ENCODE results near the gene IL20. TPM values are rescaled to one million over a fixed set of nuclear protein-coding genes. Genes with fewer than 3 reads are reported as not detected.

The IL20 gene
- total RNA-seq, 1 donor from 2014 or later: not detected

DNA sequence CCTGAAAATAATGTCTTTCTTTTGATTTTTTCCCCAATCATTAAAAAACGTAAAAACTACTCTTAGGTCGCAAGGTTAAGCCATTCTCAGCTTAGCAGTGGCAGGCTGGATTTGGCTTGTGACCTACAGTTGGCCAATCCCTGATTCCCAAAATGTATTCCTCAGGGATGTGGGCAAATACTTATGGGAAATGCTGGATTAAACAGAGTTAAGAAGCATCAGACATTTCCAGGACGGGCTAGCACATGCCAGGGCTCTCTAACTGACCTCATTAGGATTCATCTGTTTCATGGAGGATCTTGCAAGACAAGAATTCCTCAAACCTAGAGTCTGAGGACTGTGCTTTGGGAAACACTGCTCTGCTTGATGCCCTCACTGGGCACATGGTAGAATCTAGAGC lies 30.8 kb downstream of the IL20 start:
- ATAC-seq (no peak), DNase-seq (ENCODE audit: low spot score) (no peak)
- intact Hi-C loops (cut with DNase I): no loop called here

DNA sequence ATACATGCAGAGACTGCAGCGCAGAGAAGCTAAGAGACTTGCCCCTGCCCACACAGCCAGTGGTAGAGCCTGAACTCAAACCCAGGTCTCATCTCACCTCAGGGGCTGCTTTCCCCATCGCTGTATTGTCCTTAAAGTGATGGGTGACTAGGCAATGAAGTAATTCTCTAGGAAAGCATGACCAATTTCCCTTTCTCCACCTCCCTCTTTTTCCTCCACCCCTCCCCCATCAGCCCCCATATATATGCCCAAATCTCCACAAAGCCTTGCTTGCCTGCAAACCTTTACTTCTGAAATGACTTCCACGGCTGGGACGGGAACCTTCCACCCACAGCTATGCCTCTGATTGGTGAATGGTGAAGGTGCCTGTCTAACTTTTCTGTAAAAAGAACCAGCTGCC lies 31.8 kb downstream of the IL20 start, which contains the start of gene IL24:
TSS of gene IL24 (plus strand) at position 269 of the 400 bp plus-strand sequence. CDS start 390 bp downstream, outside the sequence.
- intact Hi-C loops (cut with DNase I): no loop called here
- ATAC-seq: no peak
- DNase-seq (ENCODE audit: low spot score): no peak

DNA sequence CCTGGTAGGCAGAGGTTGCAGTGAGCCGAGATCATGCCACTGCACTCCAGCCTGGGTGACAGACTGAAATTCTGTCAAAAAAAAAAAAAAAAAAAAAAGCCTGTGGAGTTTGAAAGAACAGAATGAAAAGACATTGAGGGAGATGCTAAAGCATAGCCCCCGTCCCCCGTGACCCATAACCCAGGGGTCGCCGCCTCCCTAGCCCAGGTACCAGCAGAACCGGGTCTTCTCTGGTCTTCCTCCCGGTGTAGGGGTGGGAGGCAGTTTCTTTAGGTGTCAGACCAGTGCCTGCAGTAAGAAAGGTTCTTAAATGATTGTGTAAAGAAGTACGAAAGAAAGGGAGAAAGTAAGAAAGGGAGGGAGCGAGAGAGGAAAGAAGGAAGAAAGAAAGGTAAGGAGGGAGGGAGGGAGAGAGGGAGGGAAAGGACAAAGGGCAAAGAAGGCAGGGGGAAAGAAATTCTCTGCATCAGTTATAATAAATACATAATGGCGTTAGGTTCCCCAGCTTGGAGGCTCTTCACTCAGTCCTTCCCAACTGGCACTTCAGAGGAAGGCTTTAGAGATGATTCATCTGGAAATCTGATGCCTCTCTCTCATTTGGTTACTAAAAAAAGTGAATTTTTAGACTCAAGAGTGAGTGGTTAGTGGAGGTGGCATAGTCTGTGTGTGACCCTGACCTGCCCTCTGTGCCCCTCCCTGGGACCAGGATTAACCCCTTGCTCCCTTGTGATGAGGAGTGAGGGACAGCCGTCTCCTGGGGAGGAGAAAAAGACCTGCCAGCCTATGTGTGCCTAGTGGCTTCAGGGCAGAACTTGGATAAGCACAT lies 32.9 kb downstream of the IL20 start:
- no peak for ATAC-seq
- no peak for DNase-seq (ENCODE audit: low spot score)
- intact Hi-C loops (cut with DNase I): no loop called here

DNA sequence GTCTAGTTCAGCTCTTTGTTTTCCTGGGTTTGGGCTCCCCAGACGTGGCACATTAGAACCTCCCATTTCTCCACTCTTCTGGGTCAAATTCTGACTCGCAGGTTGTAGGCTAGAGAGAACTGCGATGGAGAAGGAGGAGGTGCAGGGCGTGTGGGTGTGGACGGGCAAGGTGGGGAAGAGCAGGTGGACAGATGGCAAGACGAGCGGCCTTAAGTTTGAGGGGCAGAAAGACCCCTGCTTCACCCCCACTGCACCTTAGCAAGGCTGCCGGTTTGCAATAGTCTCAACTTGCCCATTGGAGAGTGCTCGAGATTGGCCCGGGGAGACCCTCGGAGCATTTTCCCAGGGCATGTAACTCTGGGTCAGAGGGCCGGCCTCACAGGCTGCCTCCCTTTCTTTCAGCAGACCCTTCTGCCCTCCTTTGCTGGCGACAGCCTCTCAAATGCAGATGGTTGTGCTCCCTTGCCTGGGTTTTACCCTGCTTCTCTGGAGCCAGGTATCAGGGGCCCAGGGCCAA lies 33.5 kb downstream of the IL20 start:
- no peak for DNase-seq (ENCODE audit: low spot score)
- no peak for ATAC-seq
- intact Hi-C loops (cut with DNase I): no loop called here

DNA sequence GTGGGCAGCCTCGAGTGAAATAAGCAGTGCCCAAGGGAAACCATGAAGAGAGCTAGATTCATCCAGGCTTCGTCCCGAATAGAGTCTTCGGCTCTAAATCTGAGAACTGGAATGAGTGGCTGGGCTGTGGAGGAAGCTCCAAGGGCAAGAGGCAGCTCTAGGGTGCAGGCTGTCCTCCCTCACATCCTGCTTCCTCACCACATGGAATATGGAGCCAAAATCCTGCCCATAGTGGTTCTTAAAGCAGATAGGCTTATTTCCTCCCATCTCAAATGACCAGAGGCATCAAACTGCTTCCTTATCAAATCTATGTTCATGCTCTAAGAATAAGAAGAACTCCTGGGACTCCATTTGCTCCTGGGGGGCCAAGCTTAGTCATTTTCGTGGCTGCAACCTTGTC lies 34.3 kb downstream of the IL20 start:
- intact Hi-C loops (cut with DNase I): no loop called here
- ATAC-seq: no peak
- DNase-seq (ENCODE audit: low spot score): no peak

DNA sequence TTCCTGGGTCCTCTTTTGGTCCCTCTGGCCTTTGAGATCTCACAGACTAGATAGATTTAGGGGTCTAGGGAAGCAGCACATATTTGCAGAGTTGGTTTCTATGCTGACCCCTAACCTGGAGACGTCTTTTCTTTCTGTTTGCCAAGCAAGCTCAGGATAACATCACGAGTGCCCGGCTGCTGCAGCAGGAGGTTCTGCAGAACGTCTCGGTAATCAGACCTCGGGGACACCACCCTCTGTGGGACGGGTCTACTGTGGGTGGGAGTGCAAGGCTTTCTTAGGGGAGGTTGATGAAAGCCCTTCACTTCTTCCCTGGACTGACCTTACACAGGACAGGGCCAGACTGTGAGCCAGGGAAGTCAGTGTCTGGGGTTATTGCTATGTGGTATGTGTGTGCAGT lies 34.7 kb downstream of the IL20 start:
- ATAC-seq: no peak
- DNase-seq (ENCODE audit: low spot score): no peak
- intact Hi-C loops (cut with DNase I): no loop called here

DNA sequence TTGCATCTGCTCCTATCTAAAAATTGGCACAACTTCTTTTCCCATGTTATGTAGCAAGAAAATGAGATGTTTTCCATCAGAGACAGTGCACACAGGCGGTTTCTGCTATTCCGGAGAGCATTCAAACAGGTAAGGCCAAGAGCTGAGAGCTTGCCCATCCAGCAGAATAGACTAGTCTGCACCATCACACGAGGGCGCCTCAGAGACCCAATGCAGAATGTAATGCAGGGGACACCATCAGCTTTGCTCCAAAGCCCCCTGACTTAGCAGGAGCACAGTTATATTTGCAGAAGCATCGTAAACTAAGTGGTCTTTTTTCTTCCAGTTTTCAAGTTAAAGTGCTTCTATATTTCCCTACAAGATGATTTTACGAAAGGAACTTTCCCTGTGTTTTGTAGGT lies 36.5 kb downstream of the IL20 start:
- ATAC-seq (no peak), DNase-seq (ENCODE audit: low spot score) (no peak)
- intact Hi-C loops (cut with DNase I): no loop called here

DNA sequence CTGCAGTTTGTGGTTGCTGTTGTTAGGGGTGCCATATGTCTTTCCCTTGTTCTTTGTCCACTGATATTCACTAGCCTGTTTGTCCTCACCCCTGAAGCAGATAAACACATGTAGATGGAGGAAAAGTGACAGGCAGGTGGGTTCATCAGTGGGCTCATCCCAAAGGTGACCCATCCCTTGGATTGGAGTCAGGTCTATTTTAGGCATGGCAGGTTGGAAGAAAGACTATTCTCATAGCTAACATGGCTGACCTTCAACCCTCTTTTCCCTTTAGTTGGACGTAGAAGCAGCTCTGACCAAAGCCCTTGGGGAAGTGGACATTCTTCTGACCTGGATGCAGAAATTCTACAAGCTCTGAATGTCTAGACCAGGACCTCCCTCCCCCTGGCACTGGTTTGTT lies 37.3 kb downstream of the IL20 start:
- DNase-seq (ENCODE audit: low spot score) (no peak), ATAC-seq (no peak)
- intact Hi-C loops (cut with DNase I): no loop called here

DNA sequence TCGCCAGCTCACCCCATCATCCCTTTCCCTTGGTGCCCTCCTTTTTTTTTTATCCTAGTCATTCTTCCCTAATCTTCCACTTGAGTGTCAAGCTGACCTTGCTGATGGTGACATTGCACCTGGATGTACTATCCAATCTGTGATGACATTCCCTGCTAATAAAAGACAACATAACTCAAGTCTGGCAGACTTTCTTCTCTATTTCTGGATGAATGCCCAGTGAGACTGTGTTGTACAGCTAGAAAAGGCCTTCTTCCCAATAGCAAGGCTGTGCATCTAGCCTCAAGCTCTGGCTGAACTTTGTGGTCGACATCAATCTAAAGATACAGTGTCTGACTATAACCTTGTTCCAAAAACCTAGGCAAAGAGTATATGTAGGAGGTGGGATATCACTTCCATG lies 38.3 kb downstream of the IL20 start:
- no peak for ATAC-seq
- no peak for DNase-seq (ENCODE audit: low spot score)
- intact Hi-C loops (cut with DNase I): no loop called here

DNA sequence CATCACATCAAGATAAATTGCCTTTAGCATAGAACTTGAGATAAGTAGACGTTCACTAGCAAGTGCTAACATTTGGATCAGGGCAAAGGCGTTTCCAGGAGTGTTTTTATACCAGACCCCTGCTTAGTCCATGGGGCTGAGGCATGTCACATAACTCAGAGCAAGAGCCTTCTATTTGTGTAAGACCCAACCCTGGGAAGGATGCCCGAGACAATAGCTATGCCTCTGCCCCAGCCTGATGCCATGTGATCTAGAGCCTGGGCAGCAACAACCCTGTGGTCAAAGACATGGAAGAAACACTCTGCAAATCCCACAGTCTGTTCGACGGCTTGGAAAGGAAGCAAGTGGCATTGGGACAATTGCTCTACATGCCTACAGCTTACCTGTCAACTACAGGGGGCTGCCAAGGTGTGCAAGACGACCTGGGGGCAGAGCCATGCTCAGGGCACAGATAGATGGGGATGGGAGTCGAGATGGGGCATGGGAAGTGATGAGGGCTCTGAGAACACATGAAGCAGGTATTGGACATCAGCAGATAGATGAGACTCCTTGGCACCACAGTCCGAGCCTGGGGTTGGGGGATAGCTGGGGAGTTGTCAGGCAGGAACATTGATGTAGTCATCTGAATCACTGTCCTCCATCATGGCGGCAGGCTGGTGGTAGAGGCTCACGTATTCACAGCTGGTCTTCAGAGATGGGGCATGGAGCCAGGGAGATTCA lies 39.2 kb downstream of the IL20 start:
- intact Hi-C loops (cut with DNase I): no loop called here
- DNase-seq (ENCODE audit: low spot score): no peak
- ATAC-seq: no peak

DNA sequence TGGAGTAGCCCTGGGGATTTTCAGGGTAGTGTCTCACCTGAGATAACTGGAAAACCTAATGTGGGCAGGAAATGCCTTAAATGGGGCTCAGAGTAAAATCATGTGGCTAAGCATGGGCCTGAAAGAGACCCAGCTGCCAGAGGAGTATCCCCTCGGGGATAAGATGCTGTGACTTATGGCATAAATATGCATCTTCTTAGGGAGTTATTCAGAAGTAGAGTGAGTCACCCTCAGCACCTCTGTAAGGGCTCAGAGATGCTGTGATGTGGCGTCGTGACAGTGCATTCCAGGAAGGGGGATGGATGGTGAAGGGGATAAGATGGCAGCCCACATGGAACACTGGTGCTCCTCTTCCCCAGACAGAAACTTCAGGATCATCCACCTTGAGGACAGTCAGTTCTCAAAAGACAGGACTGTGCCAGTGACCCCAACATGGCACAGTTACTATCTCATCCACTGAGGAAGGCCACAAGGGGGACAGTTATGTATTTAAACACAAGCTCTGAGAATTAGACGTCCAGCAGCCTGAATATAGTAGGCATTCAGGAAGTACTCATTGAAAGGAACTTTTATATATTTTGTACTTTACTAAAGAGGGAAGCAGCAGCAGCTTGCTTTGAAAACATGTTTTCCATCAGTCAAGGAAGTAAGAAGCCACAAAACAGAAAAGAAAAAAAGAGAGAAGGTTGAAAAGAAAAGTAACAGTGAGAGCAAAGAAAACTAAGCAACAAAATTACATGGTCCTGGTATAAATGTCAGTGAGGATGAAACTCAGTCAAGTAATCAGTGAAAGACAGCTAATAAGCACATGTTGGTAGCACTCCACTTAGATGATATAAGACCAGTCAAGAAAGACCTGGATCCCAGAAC lies 40.1 kb downstream of the IL20 start:
- ATAC-seq (no peak), DNase-seq (ENCODE audit: low spot score) (no peak)
- intact Hi-C loops (cut with DNase I): no loop called here

DNA sequence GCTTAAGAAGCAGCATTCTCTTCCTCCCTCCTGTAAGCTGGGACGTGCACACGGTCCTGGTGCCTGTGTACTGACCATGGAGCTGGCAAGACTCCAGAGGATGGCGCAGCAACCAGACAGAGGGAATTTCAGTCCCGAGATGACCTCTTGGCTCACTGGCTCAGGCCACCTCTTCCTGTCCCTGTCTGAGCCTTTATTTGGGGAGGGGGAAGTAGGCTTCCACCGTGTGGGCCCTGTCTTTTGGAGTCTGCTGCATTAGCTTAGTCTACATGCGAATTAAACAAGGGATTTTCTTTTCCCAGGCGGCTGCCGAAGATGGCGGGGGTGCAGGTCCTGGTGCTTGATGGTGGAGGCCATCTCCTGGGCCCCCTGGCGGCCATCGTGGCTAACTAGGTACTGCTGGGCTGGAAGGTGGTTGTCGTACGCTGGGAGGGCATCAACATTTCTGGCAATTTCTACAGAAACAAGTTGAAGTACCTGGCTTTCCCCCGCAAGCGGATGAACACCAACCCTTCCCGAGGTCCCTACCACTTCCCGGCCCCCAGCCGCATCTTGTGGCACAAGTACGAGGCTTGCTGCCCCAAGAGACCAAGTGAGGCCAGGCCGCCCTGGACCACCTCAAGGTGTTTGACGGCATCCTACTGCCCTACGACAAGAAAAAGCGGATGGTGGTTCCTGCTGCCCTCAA lies 42.0 kb downstream of the IL20 start:
- intact Hi-C loops (cut with DNase I): no loop called here
- ATAC-seq (no peak), DNase-seq (ENCODE audit: low spot score) (no peak)

DNA sequence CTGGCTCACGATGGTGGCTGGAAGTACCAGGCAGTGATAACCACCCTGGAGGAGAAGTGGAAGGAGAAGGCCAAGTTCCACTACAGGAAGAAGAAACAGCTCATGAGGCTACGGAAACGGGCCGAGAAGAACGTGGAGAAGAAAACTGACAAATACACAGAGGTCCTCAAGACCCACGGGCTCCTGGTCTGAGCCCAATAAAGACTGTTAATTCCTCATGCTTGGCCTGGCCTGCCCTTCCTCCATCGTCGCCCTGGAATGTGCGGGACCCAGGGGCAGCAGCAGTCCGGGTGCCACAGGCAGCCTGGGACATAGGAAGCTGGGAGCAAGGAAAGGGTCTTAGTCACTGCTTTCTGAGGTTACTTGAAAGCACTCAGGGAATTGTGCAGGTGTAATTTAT lies 42.6 kb downstream of the IL20 start:
- no peak for ATAC-seq
- DNase-seq (ENCODE audit: low spot score): no peak
- intact Hi-C loops (cut with DNase I): no loop called here

DNA sequence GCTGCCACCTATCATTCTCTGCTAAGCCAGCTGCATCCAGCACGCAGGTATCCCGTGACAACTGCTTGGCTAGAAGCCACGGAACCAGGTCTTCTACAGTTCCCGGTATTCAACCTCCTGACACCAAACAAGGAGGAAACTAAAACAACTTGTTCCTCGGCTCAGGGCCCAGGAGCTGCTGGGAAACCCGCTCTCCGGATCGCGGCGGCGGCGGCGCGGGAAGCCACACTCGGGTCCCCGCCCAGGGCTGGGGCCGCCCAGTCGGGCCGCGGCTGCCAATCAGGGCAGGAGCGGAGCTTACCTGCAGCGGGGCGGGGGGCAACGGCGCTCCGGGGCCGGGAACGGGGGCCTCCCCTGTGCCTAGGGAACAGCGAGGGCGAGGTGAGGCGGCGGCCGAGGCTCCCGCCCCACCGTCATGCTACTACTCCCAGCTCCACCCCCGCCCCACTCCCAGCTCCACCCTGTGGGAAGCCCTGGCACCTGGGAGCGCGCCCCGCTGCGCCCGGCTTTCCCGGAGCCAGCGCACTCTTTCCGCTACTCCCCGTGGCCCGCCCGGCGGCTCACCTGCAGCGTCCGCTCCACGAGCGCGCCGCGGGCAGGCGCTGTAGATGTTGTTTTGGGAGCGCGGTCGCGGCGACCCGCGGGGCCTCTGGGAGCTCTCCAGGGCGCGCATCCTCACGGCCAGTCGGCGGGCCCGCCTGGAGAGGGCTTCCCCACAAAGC lies 43.9 kb downstream of the IL20 start:
- no peak for DNase-seq (ENCODE audit: low spot score)
- peak; percentile 32 for ATAC-seq
- intact Hi-C loops (cut with DNase I): no loop called here

DNA sequence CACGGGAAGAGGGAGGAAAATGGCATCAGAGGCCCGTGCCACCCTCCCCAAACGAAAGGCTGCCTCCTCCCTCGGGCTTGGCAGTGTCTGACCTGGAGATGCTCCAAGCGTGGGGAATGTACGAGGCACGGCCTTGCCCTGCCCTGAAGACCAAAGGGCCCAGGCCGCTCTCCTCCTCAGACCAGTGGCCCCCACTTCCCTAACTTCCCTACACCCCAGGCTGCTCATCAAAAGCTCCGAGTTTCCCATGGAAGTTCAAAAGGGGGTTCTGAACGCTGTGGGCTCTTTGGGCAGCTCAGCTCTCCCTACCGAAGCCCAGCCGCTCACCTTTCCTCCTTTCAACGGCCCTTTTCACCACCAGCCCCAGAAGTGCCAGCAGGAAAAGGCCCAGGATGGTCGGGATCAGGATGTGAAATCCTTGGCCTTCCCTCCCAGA lies 44.5 kb downstream of the IL20 start:
- DNase-seq (ENCODE audit: low spot score): no peak
- intact Hi-C loops (cut with DNase I): loop anchor here (10.0 kb wide), 1 partner anchor 175 kb away; no protein-coding TSS in a partner anchor
- peak; percentile 24 for ATAC-seq

DNA sequence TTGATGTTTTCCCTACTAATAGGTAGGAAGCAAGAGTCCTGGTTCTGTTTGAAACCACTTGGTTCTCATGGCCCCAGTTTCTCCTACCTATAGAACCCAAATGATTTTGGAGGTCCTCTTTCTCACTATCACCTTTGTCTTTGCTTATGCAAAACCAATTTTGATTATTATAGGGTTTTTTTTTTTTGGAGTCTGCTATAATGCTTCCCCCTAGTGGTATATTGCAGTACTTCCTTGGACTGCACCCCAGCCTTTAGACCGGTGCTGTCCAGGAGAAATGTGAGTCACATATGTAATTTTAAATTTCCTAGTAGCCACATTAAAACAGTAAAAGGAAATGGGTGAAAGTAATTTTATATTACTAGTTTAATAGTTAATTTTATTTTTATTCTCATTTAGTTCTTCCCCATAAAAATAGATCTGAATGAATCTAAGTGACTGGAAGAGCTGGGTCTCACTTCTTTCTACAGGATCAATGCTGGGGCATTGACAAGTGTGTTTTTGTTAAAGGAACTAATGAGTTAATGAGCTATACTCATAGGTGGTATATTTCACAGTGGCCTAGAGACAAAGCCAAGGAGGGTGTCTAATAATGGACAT lies 45.7 kb downstream of the IL20 start:
- intact Hi-C loops (cut with DNase I): loop anchor here (10.0 kb wide), 1 partner anchor 176 kb away; no protein-coding TSS in a partner anchor
- DNase-seq (ENCODE audit: low spot score): no peak
- ATAC-seq: peak; percentile 71

DNA sequence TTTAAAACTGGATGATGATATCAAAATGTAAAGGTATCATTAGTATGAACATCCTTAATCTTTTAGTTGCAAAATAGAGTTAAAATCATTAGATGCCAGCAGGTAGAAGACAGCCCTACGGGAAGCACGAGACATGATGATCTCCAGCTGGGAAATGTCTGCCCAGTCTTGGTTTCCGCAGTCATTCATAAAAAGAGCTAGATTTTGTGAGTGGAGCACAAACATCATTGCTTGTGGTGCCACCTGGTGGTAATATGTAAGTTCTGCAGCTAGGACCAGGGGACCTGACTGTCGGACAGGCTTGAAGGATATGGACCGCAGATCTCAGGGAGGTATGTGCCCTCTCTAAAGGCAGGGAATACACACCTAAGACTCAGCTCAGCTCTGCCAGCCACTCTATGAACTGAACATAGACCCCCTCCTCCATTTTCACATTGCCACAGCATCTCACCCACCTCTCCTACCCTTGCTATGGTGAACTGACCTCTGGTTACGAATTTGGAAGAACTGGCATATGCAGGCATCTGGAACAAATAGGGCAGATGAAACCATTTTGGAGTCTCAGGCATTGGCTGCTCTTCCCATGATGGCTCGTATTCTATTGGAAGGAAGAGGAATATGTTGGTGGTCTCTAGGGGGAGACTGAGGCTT lies 47.1 kb downstream of the IL20 start:
- intact Hi-C loops (cut with DNase I): loop anchor here (10.0 kb wide), 1 partner anchor 178 kb away; no protein-coding TSS in a partner anchor
- ATAC-seq (peak; percentile 81), DNase-seq (ENCODE audit: low spot score) (peak; percentile 78)

Data from sciatic nerve (tissue), 2 donors.